GM19455 (cell line): ENCODE measurements around the gene ZNF629.

Experiments used
- ATAC-seq: cut with Tn5 transposase; IDR thresholded peaks from one replicate; pipeline ENCODE4 v1.9.1; 2021; ENCODE audit not compliant: unreplicated experiment

The ZNF629 gene

DNA sequence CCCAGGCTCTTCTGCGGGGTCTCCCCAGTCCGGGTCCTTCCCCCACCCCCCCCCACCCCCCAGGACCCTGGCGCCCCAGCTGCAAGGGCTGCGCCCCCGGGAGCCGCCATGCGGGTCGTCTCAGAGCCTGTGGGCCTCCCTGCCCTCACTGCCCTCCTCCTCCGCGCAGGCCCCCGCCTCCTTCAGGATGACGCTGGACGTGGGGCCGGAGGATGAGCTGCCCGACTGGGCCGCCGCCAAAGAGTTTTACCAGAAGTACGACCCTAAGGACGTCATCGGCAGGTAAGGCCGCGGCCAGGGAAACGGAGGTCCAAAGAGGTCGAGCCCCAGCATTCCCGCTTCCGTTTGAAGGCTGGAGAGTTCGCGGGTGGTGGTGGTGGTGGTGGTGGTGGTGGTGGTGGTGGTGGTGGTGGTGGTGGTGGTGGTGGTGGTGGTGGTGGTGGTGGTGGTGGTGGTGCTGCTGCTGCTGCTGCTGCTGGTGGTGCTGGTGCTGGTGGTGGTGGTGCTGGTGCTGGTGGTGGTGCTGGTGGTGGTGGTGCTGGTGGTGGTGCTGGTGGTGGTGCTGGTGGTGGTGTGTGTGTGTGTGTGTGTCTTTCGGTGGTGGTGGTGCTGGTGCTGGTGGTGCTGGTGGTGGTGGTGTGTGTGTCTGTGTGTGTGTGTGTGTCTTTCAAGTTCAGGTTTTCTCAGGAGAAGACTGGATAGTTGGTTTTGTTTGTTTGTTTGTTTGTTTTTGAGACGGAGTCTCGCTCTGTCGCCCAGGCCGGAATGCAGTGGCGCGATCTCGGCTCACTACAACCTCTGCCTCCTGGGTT, 38.2 kb downstream of the ZNF629 start:
- ATAC-seq, result peak; percentile 8

DNA sequence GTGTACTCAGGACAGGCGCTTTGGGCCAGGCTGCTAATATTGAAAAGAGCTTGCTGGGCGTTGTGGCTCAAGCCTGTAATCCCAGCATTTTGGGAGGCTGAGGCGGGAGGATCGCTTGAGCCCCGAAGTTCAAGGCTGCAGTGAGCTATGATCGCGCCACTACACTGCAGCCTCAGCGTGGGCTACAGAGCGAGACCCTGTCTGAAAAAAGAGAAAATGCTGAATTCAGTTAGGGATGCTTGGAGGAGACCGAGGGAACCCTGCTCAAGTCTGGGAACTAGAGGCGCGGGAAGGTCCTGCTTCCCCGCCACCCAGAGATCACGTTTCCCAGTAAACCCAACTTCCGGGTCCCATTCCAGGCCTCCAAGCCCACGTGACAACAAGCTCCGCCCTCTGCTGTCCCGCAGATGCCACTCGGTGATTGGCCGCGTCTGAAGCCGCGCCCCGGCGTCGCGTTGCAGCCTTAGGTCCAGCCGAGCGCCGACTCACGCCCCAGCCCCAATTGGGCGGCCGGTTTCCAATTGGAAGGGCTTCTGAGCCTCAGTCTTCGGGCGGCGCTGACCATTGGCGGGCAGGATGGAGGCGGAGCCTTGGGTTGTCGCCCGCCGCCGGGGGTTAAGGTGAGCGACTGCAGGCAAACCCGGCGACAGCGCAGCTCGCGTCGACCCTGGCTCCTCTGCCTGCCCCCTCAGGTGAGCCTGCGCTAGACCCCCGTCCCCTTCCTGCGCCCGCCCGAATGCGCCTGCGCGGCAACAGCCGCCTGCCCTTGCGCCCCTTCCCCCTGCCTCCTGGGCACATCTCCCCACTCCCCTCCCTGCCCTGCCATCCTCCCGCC, 39.0 kb downstream of the ZNF629 start, which contains the start of gene PHKG2:
Gene PHKG2 (plus strand): TSS at position 627 of the 835 bp plus-strand sequence. CDS start 396 bp downstream, outside the sequence.
- ATAC-seq, result peak; percentile 92

DNA sequence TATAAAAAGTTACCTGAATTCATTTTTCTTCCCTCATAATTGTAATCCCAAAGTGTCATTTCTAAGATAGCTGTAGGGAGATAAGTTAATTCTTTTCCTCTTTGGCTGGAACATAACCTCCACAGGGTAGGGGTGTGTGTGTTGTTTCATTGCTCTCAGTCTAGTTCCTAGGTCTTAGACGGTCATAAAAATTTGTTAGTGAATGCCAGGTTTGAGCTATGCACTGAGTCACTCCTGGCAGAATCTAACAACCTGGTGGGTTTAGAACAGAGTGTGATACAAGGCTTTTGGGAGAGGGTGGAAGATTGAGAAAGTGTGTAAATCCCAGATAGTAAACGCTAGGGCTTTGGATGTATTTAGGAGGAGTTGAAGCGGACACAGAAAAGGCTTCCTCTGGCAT, 39.7 kb downstream of the ZNF629 start:
- ATAC-seq, result no peak

DNA sequence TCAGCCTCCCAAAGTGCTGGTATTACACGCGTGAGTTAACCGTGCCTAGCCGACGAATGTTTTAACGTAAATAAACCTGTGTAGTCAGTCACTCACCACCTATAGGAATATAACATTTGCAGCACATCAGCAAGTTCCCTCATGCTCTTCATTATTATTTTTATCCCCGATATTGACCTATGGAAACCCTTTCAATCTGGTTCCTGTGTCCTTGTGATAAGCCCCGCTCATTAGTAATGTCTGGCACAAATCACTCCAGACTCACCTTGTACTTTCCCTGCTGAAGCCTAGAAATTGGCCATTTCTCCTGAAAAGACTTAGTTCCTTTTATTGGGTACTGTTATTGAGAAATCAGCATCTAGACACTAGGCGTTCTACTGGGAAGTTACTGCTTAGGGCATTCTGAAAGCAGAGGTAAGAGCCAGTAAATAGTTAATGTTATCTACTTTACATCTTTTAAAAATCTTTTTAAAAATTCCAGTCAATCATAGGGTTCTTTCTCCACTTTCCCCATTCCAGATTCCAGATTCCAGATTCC, 40.3 kb downstream of the ZNF629 start:
- ATAC-seq, result no peak

DNA sequence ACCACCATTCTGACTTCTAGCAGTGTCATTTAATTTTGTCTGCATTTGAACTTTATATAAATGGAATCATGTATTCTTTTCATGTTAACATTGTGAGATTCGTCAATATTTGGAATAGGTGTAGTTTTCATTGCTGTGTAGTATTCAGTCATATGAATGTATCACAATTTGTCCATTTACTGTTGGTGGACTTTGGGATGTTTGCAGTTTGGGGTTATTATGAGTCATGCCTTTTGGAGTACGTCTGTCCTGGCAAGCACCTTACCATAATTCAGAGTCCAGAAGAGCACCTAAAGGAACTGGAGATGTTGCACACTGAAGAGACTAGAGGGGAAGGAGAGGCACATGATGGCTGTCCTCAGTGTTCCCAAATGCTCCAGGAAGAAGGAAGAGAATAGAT, 41.9 kb downstream of the ZNF629 start:
- ATAC-seq, result no peak

DNA sequence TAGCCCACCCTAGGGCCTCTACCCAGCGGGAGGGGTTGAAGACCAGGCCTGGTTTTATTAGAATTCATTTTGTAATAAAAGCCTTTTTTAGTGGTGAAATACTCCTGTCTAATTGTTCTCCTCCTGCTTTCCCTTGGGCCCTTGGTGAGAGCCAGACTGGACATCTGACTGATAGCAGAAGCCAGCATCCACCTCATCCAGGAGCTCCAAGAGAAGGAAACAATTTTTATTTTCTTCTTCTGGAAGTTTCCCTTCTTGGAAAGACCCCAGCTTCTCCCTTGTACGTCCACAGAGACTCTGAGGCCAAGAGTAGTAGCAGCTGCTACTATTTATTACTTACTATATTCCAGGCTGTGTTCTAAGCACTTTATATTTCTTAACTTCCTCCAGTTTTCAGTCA, 42.8 kb downstream of the ZNF629 start:
- no peak for ATAC-seq

DNA sequence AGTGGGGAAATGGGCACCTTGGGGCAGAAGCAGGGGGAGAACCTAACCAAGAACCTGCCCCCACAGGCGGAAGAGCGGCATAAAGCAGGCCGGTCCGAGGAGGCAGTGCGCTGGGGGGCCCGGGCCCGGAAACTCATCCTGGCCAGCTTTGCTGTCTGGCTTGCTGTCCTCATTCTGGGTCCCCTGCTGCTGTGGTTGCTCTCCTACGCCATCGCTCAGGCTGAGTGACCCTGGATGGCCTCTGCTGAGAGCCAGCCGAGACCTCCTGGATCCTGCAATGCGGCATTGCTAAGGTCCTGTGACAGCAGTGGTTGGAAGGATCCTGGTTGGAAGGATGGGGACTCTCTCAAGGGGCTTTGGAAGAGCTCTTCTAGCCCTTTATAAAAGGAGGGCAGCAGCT, 43.3 kb downstream of the ZNF629 start:
- ATAC-seq, result no peak

DNA sequence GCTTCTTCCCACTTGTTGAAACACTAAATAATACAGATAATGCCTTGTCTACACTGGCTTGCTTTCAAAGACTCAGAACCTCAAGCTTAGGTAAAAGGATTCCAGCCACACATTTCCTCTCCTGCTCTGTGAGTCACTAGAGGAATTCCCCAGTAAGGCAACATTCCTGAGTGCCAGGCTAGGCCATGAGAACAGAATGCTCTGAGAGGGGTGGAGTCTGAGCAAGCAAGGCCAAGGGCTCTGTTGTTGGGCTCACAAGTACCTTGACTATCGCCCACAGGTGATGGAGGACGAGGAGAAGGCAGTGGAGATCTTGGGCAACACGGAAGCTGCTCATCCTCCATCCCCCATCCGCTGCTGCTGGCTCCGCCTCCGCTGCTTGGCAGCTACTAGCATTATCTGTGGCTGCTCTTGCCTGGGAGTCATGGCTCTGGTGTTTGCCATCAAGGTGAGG, 45.5 kb downstream of the ZNF629 start:
- no peak for ATAC-seq

DNA sequence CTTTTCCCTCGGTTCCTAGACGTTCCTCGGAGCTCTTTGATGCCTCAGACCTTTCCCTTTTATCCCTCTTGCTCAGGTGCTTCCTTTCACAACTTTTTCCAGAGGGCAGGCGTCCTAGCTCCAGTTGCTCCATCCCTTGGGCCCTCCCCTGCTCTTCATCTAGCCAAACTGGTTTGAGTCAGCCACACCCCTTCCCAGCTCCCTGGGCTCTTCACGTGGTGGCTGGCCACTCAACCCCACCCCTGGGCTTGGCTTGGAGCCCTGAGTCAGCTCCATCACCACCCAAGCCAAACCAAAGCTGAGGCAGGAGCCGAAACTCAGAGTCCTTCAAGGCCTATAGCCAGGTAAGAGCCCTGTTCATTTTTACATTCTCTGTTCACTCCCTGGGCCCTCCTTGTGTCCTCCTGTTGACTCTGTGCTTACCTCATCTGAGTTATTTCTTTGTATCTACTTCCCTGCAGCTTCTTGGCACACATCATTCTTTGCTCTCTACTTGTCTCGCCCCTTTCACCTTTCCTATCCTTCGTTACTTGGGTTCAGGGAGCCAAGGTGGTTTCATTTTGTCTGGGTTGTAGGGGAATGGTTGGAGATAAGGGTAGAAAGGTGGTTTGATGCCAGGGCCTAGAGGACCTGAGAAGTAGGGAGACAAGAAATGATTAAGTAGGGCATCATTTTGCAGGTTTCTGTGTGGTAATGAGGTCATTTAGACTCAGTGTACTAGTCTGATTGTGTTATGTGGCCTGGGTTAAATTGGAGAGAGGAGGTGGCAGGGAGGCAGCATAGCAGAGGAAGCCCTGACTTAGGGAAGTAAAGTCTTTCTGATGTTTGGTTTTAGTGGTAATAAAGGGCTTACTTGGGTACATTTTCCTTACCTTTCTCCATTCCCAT, 46.4 kb downstream of the ZNF629 start:
- no peak for ATAC-seq

DNA sequence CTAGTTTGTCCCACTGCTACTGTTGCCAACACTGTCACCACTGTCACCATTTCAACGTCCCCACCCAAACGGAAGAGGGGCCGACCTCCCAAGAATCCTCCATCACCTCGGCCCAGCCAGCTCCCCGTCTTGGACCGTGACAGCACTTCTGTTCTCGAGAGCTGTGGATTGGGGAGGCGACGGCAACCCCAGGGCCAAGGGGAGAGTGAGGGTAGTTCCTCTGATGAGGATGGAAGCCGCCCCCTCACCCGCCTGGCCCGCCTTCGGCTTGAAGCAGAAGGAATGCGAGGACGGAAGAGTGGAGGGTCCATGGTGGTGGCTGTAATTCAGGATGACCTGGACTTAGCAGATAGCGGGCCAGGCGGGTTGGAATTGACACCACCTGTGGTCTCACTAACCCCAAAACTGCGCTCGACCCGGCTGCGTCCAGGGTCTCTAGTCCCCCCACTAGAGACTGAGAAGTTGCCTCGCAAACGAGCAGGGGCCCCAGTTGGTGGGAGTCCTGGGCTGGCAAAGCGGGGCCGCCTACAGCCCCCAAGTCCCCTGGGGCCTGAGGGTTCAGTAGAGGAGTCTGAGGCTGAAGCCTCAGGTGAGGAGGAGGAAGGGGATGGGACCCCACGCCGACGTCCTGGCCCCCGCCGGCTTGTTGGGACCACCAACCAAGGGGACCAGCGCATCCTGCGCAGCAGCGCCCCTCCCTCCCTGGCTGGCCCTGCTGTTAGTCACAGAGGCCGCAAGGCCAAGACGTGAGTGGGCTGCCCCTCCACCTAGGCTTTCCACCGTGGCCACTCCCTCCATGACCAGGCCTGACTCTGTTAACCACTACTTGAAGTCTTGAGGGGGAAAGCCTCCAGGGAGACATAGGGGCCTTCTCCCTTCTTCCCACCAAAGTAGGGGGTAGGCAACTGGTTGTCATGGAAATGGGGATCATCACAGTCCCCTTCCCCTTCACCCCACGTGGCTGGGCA, 47.7 kb downstream of the ZNF629 start:
- no peak for ATAC-seq

DNA sequence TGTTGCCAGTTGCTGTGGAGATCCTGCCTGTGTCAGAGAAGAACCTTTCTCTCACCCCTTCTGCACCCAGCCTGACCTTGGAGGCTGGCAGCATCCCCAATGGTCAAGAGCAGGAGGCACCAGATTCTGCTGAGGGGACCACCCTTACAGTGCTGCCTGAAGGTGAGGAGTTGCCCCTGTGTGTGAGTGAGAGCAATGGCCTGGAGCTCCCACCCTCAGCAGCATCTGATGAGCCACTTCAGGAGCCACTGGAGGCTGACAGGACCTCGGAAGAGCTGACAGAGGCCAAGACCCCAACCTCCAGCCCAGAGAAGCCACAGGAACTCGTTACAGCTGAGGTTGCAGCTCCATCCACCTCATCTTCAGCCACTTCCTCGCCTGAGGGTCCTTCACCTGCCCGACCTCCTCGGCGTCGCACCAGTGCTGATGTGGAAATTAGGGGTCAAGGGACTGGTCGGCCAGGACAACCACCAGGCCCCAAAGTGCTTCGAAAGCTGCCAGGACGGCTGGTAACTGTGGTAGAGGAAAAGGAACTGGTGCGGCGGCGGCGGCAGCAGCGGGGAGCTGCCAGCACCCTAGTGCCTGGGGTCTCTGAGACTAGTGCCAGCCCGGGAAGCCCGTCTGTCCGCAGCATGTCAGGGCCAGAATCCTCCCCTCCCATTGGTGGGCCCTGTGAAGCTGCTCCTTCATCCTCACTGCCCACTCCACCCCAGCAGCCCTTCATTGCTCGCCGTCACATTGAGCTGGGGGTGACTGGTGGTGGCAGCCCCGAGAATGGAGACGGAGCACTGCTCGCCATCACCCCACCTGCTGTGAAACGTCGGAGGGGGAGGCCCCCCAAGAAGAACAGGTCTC, 49.0 kb downstream of the ZNF629 start:
- no peak for ATAC-seq

DNA sequence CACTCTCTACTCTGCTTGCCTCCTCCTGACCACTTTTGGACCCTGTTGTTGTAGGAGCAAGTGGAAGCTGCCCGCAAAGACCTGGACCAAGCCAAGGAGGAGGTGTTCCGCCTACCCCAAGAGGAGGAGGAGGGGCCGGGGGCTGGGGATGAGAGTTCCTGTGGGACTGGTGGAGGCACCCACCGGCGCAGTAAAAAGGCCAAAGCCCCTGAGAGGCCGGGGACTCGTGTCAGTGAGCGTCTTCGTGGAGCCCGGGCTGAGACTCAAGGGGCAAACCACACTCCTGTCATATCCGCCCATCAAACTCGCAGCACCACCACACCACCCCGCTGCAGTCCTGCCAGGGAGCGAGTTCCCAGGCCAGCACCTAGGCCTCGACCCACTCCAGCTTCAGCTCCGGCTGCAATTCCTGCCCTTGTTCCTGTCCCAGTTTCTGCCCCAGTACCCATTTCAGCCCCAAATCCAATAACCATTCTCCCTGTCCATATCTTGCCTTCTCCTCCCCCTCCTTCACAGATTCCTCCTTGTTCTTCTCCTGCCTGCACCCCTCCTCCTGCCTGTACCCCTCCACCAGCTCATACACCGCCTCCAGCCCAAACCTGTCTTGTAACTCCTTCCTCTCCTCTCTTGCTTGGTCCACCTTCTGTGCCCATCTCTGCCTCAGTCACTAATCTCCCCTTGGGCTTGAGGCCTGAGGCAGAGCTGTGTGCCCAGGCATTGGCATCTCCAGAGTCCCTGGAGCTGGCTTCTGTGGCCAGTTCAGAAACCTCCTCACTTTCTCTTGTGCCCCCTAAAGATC, 49.8 kb downstream of the ZNF629 start:
- no peak for ATAC-seq

DNA sequence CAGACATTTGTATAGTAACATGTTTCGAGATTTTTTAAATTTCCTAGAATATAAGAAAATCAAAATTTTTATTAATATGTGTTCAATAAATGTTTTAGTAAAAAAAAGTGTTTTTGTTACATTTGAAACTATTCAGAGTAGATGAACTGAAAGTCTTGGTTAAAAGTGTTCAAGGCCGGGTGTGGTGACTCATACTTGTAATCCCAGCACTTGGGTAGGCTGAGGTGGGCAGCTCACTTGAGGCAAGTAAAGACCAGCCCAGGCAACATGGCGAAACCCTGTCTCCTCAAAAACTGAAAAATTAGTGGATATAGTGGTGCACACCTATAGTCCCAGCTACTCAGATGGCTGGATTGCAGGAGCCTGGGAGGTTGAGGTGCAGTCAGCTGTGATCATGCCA, 55.6 kb downstream of the ZNF629 start:
- no peak for ATAC-seq

DNA sequence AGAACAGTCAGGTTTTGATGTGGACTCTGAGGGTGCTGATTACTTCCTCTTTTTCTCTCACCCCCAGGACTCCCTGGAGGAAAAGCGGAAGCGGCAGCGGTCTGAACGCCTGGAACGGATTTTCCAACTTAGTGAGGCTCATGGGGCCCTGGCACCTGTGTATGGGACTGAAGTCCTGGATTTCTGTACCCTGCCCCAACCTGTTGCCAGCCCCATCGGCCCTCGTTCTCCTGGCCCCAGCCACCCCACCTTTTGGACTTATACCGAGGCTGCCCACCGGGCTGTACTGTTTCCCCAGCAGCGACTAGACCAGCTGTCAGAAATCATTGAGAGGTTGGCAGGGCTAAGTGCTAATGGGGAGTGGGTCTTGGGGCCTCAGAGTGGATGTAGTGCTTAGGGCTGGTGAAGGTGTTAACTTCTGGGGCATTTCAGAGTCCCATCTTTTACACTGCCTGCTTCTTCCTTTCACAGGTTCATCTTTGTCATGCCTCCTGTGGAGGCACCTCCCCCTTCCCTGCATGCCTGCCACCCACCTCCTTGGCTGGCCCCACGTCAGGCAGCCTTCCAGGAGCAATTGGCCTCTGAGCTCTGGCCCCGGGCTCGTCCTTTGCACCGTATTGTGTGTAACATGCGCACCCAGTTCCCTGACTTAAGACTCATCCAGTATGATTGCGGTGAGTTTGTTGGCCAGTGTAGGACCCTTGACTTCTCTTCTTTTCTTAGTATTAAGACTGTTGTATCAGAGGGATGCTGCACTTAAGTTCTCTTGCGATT, 57.9 kb downstream of the ZNF629 start:
- no peak for ATAC-seq
